Activated CD4-positive, CD25-positive, alpha-beta regulatory T cell treated with anti-CD3 and anti-CD28 coated beads, Interleukin-2, amount 50 U/mL, for 16 hours (primary cell): Measurements from ENCODE around the gene TTC23.
"Not testable (repeated sequence)": the region's sequence is repeated elsewhere in the genome, so short reads cannot be mapped to it uniquely, and the experiment has no call there.

Experiments
- DNase-seq: peaks from one replicate; pipeline ENCODE4 v3.0.0-alpha.2; 2020; ENCODE audit warnings: low read depth, low spot score

Gene TTC23

GRCh38 chr15:99120050-99120777 lies 129.2 kb downstream of the TTC23 start:
- DNase-seq, result no peak

GRCh38 chr15:99118801-99119546 lies 130.4 kb downstream of the TTC23 start:
- DNase-seq, result no peak

GRCh38 chr15:99118258-99118632 lies 131.1 kb downstream of the TTC23 start:
- no peak for DNase-seq

DNA sequence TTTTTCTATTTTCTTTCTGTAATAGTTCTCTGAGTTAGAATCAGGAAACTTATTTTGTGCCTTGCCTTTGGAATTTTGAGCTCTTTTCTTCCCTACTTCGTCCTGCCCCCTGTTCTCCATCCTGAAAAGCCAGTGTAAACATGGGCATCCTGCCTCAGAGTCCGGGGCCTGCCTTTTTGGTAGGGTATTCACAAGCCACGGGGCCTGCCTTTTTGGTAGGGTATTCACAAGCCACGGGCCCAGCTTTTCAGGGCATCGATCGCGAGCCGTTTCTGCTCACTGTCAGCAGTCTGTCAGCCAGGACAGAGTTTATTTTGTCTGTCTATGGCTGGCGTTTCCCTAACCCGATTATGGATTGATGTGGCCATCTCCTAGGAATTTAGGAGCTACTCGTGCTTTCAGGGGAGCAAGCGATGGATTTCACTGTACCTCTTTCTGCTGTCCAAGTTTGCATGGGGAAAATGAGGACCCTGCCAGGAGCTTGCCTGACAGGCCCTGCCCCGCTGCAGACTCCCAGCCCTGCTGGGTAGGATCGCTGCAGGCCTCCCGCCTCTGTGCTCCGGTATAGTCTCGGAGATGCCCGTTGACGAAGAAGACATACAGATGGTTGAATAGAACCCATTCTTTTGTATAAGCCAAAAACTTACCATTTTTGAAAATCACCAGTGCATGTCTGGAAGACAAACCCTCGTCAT lies 131.7 kb downstream of the TTC23 start:
- DNase-seq, result no peak

DNA sequence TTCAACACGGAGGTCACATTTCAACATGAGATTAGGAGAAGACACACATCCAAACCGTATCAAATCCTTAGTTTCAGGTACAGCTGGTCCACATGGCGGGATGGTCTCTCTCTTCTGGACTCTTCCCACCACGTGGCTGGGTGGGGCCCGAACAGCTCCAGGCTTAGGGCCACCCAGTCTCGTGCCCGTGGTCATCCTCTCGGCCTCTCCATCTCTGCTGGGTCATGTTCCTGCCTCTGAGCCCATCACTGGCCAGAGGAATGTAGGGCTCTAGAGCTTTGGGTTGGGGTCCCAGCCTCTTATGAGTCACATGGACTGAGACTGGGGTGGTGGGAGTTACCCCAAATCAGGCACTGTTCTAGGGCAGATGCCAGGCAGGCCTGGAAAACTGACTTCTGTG lies 132.3 kb downstream of the TTC23 start:
- no peak for DNase-seq

- no peak for DNase-seq
Measured at GRCh38 chr15:99115300-99116215, 133.8 kb downstream of the TTC23 start.

DNA sequence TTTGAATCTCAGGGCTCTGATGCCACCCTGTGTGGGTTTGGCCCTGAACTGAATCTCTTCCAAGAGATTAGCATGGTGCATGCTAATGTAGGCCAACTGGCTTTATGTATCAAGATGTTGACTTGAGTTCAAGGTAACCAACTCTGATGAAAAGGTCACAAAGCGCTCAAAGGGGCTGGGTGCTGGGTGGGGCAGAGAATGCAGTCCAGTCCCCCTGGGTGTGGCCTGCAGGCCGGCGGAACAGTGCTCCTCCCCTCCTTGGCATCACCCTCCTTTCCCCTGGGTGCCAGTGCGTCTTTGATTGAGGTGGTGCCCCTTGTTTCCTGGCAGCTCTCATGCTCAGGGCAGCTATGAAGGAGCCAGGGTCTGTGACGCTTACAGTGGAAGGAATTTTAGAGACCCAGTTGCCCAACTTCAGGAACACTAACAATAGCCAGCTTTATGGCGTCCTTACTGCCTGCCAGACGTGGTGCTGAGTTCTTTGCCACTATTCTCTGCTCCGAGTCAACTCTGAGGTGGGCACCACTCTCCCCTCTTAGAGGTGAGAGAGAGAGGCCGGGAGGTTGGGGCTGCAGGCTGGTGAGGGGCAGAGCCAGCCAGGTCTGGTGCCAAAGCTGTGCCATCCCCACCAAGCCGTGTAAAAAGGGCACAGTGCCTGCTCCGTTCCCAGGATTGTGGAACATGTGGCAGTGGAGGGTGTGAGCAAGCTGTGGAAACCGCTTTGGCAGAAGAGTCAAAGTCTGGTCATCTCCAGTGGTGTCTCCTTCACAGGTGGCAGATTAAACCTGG lies 134.7 kb downstream of the TTC23 start:
- DNase-seq, result no peak

DNA sequence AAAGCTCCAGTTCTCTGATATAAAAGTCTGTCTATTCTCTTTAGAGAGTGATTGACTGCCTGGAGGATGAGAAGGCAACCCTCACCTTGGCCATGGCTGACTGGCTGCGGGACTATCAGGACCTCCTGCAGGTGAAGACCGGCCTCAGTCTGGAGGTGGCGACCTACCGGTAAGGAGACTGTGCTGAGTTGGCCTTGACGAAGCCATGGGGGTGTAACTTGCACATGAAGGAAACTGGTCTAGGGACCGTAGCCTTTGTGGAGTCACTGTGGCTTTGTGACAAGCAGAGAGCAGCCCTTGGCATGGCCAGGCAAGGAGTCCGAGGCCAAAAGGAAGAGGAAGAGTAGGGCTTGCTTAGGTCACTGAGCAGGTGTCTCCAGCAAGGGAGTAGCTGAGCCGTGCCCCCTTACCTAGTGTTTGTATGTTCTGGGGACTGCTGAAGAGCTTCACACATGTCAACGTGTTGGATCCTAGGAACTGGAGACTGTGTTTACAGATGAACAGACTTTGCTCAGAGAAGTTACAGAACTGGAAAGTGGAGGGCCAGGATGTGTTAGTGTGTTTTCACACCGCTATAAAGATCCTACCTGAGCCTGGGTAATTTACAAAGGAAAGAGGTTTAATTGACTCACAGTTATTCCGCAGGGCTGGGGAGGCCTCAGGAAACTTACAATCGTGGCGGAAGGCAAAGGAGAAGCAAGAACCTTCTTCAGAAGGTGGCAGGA lies 135.7 kb downstream of the TTC23 start:
- no peak for DNase-seq

DNA sequence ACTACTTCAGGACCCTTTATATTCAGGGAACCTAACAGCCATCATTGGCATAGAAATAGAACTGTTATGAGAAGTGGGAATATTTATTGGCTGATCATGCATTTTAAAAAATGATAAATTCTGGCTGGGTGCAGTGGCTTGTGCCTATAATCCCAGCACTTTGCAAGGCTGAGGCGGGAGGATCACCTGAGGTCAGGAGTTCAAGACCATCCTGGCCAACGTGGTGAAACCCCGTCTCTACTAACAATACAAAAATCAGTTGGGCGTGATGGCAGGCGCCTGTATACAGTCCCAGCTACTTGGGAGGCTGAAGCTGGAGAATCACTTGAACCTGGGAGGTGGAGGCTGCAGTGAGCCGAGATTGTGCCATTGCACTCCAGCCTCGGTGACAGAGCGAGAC lies 137.7 kb downstream of the TTC23 start:
- not testable (repeated sequence) for DNase-seq

DNA sequence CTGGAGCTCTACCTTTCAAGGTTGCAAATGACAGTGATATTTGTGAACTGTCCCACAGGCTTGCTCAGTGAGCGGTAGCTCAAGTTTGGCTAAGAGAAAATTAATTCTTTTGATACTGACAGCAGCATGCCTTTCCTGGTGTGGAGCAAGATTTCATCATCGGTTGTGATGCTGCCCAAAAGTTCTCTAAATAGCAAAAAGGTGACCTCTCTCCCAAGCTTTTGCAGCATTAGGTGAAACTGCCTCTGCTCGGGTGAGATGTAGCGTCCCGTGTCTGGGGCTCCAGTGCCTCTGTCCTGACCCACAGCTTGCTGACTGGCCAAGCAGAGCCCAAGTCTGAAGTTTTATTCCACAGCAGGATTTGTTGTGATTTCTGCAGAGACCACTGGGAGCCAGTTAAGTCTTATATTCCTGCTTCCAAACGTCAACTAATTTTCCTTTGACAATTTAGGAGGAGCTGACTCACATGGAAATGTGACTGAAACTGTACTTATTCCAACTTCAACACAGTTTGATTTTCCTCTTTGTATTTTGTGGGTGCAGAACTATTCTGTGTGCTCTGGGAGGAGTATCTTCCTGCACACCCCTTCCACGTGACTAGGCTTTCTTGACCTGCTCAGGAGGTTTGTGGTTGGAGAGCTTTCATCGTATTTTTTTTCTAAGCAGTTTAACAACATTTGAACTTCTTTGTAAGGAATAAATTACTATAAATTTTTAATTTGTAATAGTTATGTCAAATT lies 138.6 kb downstream of the TTC23 start:
- no peak for DNase-seq

GRCh38 chr15:99110093-99110492 lies 139.3 kb downstream of the TTC23 start:
- no peak for DNase-seq

DNA sequence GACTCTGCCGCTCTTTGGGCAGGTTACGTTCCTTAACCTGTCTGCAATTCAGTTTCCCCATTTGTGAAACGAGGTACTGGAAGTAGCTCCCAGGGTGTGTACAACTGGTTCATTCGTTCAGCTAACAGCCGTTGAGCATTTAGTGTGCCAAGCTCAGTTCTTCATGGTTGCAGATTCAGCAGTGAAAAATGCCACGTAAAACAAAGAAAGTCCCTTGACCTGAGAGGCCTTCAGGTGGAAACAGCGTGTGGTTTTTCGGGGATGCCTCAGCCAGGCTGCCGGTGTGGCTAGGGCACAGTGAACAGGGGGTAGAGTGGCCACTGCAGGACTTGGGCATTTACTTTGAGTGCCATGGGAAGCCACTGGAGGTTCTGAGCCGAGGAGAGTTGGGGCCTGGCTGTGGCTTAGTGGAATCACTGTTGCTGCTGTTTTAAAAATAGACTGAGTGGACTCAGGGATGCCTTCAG lies 139.8 kb downstream of the TTC23 start:
- DNase-seq, result no peak

GRCh38 chr15:99108993-99109392 lies 140.4 kb downstream of the TTC23 start:
- DNase-seq, result no peak

- no peak for DNase-seq
Measured at GRCh38 chr15:99106417-99107220, 142.8 kb downstream of the TTC23 start.

GRCh38 chr15:99105514-99106341 lies 143.7 kb downstream of the TTC23 start:
- no peak for DNase-seq

- no peak for DNase-seq
Measured at GRCh38 chr15:99104788-99105513, 144.4 kb downstream of the TTC23 start, which contains the start of gene SYNM. Gene SYNM (plus strand): TSS chr15:99105080. CDS start chr15:99105200, 120 bp downstream.

DNA sequence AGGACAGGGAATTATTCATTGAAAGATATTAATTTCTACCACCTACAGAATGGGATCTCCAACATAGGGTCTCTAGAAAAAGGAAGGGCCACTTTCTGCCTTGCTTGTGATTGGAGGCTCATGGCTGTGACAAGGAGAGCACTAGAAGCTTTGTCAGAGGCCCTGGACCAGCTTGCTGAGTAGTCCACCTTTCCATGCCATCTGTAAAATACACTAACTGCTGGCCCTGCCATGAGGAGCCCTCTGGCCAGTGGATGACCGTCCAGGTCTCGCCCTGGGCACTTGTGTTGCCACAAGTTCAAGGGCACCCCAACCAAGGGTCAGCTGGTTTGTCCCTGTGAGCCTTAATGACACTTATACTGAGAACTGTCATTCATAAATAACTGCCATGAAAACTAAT lies 146.1 kb downstream of the TTC23 start:
- DNase-seq, result no peak
